CD14-positive monocyte (primary cell): ENCODE results near the gene ZNF687. TPM values are rescaled to one million over a fixed set of nuclear protein-coding genes. Genes with fewer than 3 reads are reported as not detected.

ENCODE experiments used
- DNase-seq, 3 donors: peaks; one replicate each; pipeline ENCODE4 v3.0.0-alpha.2; 2011 to 2022
- H2AFZ ChIP-seq: 2 replicates; pipeline ENCODE4 v1.6.0; 2012; ENCODE audit warnings: mild to moderate bottlenecking, low read depth, low read length, inconsistent platforms; ENCODE audit not compliant: insufficient read depth, poor library complexity, severe bottlenecking
- H3K27ac ChIP-seq, 2 donors: 1 replicate in 1 of 2; 2 replicates in 1 of 2; pipeline ENCODE4 v1.5.1; 2012 to 2013; ENCODE audit warnings: low read length in 2 of 2, control low read depth in 1 of 2, inconsistent platforms in 1 of 2, low read depth in 1 of 2, mild to moderate bottlenecking in 1 of 2
- H3K27me3 ChIP-seq, 2 donors: one replicate each; pipeline versions ENCODE4 v1.6.0 to v1.6.1; 2011 to 2013; ENCODE audit warnings: low read length in 2 of 2; ENCODE audit not compliant: control insufficient read depth in 2 of 2, insufficient read depth in 2 of 2
- H3K36me3 ChIP-seq, 2 donors: replicated peaks in 1 of 2; 1 replicate in 1 of 2; 2 replicates in 1 of 2; pipeline versions ENCODE4 v1.5.1 to v1.6.1; 2012 to 2013; ENCODE audit warnings: low read length in 2 of 2, control low read depth in 1 of 2, inconsistent platforms in 1 of 2, mild to moderate bottlenecking in 1 of 2; ENCODE audit not compliant: insufficient read depth in 2 of 2, control insufficient read depth in 1 of 2
- H3K4me1 ChIP-seq, 2 donors: 1 replicate in 1 of 2; 2 replicates in 1 of 2; pipeline versions ENCODE4 v1.5.1 to v1.6.1; 2012 to 2013; ENCODE audit warnings: low read length in 2 of 2, control low read depth in 1 of 2, inconsistent platforms in 1 of 2, mild to moderate bottlenecking in 1 of 2, moderate library complexity in 1 of 2; ENCODE audit not compliant: insufficient read depth in 2 of 2, control insufficient read depth in 1 of 2
- H3K4me2 ChIP-seq: replicated peaks from 2 replicates; pipeline ENCODE3; 2012; ENCODE audit warnings: low read length, moderate library complexity, mild to moderate bottlenecking; ENCODE audit not compliant: poor library complexity, severe bottlenecking; ENCODE audit errors: extremely low read depth
- H3K4me3 ChIP-seq, 3 experiments: fragments of 200-600 bp in 1 of 3; sonication (generic) in 1 of 3; replicated peaks in 1 of 3; 1 replicate in 2 of 3; 2 replicates in 1 of 3; pipeline ENCODE4 v1.5.1; 2011 to 2013; ENCODE audit warnings: low read length in 3 of 3, mild to moderate bottlenecking in 3 of 3, control low read depth in 2 of 3, low read depth in 2 of 3, inconsistent platforms in 1 of 3, moderate library complexity in 1 of 3
- H3K79me2 ChIP-seq: 2 replicates; pipeline ENCODE4 v1.6.0; 2012; ENCODE audit warnings: mild to moderate bottlenecking, control low read depth, inconsistent platforms, low read length, moderate library complexity; ENCODE audit not compliant: insufficient read depth
- H3K9ac ChIP-seq: 2 replicates; pipeline ENCODE4 v1.6.0; 2017; ENCODE audit warnings: low read length, mild to moderate bottlenecking; ENCODE audit not compliant: insufficient read depth, poor library complexity, severe bottlenecking
- H3K9me3 ChIP-seq, 2 donors: replicated peaks in 1 of 2; 1 replicate in 1 of 2; 2 replicates in 1 of 2; pipeline versions ENCODE4 v1.5.1 to v1.6.1; 2012 to 2013; ENCODE audit warnings: low read length in 2 of 2, control low read depth in 1 of 2; ENCODE audit not compliant: control insufficient read depth in 1 of 2, insufficient read depth in 1 of 2
- H4K20me1 ChIP-seq: 2 replicates; pipeline ENCODE4 v1.6.0; 2012; ENCODE audit warnings: mild to moderate bottlenecking, low read length, control low read depth, moderate library complexity; ENCODE audit not compliant: insufficient read depth
- H3K27ac Mint-ChIP-seq, 7 donors: one replicate each; pipeline ENCODE4 v1.8.0; 2020; ENCODE audit warnings: mild to moderate bottlenecking in 7 of 7, mixed read lengths in 7 of 7, moderate library complexity in 6 of 7, inconsistent platforms in 2 of 7
- H3K27me3 Mint-ChIP-seq, 3 donors: one replicate each; pipeline ENCODE4 v1.8.0; 2021 to 2022; ENCODE audit warnings: low read depth in 3 of 3, mild to moderate bottlenecking in 3 of 3, mixed read lengths in 3 of 3, moderate library complexity in 3 of 3, inconsistent platforms in 1 of 3
- H3K36me3 Mint-ChIP-seq, 2 donors: one replicate each; pipeline ENCODE4 v1.8.0; 2020; ENCODE audit warnings: mixed read lengths in 2 of 2, inconsistent platforms in 1 of 2, mild to moderate bottlenecking in 1 of 2
- H3K4me1 Mint-ChIP-seq: one replicate; pipeline ENCODE4 v1.8.0; 2020; ENCODE audit warnings: mild to moderate bottlenecking, mixed read lengths
- H3K4me3 Mint-ChIP-seq, 2 donors: one replicate each; pipeline ENCODE4 v1.8.0; 2020; ENCODE audit warnings: mild to moderate bottlenecking in 2 of 2, mixed read lengths in 2 of 2, moderate library complexity in 1 of 2
- H3K9me3 Mint-ChIP-seq, 7 donors: one replicate each; pipeline ENCODE4 v1.8.0; 2020 to 2022; ENCODE audit warnings: mixed read lengths in 7 of 7, mild to moderate bottlenecking in 6 of 7, moderate library complexity in 6 of 7, inconsistent platforms in 2 of 7
- WGBS: methylation state at CpG from one replicate; pipeline ENCODE4 v1.1.5; 2013; ENCODE audit warnings: missing lambda C conversion rate; ENCODE audit not compliant: insufficient coverage; 5-methylcytosine and 5-hydroxymethylcytosine counted together
- intact Hi-C, 2 donors: fragments of 100-400 bp; cut with micrococcal nuclease; formaldehyde crosslinking; loops; one replicate each; pipeline versions ENCODE4 v1.15.0 to v1.15.1; 2023
- polyA plus RNA-seq, 3 donors: library from polyadenylated mRNA; depleted of rRNA in 1 of 3; unstranded in 2 of 3; stranded (reverse) in 1 of 3; fragments of 300-500 nt in 2 of 3; fragments of >200 nt in 1 of 3; fragmentation: Illumina TruSeq in 2 of 3; gene quantifications; 1 replicate in 2 of 3; 2 replicates in 1 of 3; pipeline ENCODE4 v1.2.3, GENCODE V29; 2012 to 2021
- TF ChIP-seq, protein P1 (sequence below): fragments of 200-600 bp; IDR thresholded peaks from one replicate; pipeline ENCODE4 v1.8.0; 2022; ENCODE audit warnings: antibody characterized with exemption, mild to moderate bottlenecking

The ZNF687 gene
- polyA plus RNA-seq, 3 donors = 1.3 to 26.5 (median 1.8) TPM

DNA sequence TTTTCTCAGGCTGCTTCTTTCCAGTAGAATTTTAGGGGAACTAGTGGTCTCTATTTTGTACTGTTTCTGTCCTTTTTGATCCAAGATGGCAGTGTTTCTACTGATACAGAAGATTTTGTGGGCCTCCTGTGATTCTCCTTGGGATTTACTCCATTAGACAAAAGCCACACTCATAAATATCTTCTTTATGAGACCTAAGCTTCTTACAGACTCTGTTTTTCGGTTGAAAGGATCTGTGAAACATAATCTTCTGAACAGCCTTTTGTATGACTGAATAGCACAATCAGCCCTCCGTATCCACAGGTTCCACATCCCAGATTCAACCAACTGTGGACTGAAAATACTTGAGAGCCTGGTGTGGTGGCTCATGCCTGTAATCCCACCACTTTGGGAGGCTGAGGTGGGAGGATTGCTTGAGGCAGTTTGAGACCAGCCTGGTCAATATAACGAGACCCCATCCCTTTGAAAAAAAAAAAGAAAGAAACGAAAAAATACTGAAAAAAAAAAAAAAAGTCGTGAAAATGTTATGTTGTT, 38.3 kb upstream of the ZNF687 start:
- no peaks in the 10 kb centered on the region for H3K27me3 ChIP-seq
- whole genome bisulfite sequencing = no CpG with 5 or more reads among the region's 5 CpGs
- intact Hi-C loops = no loop called here

DNA sequence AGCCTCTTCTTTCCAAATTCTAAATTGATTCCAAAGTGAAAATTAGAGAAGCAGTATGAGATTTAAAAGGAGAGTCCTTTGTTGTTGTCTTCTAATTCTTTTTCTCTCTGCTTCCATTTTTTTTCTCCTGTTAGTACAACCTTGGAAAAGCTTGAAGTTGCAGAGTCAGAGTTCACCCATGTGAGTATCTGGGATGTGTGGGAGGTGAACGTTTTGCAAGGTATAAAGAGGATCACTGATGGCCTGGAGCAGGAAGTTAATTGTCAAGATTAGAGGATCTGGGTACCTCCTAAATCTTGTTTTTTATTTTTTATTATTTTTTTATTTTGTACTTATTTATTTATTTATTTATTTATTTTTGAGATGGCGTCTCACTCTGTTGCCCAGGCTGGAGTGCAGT, 35.3 kb upstream of the ZNF687 start:
- H3K4me3 ChIP-seq = no peak overlapping the region
- no peaks in the 10 kb centered on the region for H3K79me2 ChIP-seq
- intact Hi-C loops = no loop called here
- no peak overlapping the region for H3K4me3 Mint-ChIP-seq
- no peaks in the 10 kb centered on the region for H4K20me1 ChIP-seq
- H3K4me2 ChIP-seq = no peak overlapping the region
- no peak overlapping the region for H3K27ac ChIP-seq
- TF ChIP-seq, protein P1, sequence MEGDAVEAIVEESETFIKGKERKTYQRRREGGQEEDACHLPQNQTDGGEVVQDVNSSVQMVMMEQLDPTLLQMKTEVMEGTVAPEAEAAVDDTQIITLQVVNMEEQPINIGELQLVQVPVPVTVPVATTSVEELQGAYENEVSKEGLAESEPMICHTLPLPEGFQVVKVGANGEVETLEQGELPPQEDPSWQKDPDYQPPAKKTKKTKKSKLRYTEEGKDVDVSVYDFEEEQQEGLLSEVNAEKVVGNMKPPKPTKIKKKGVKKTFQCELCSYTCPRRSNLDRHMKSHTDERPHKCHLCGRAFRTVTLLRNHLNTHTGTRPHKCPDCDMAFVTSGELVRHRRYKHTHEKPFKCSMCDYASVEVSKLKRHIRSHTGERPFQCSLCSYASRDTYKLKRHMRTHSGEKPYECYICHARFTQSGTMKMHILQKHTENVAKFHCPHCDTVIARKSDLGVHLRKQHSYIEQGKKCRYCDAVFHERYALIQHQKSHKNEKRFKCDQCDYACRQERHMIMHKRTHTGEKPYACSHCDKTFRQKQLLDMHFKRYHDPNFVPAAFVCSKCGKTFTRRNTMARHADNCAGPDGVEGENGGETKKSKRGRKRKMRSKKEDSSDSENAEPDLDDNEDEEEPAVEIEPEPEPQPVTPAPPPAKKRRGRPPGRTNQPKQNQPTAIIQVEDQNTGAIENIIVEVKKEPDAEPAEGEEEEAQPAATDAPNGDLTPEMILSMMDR = no peak
- no peaks in the 10 kb centered on the region for H3K9me3 ChIP-seq
- no peaks in the 10 kb centered on the region for H3K4me1 Mint-ChIP-seq
- H3K9ac ChIP-seq = no peak overlapping the region
- H3K4me1 ChIP-seq = no peaks in the 10 kb centered on the region
- H3K9me3 Mint-ChIP-seq = peaks cover 0 to 2% (median 0%) of the 10 kb centered on the region in 7 donors
- H3K36me3 Mint-ChIP-seq = peaks cover 68 to 84% of the 10 kb centered on the region in 2 donors
- no peaks in the 10 kb centered on the region for H3K27me3 Mint-ChIP-seq
- DNase-seq = no peak
- H3K27me3 ChIP-seq = no peaks in the 10 kb centered on the region
- H3K36me3 ChIP-seq = peaks cover 71 to 86% of the 10 kb centered on the region in 2 donors
- no peak overlapping the region for H2AFZ ChIP-seq
- H3K27ac Mint-ChIP-seq = peak overlapping the region in 1 of 7 donors; percentile 32
- 100% methylated on average over 1 of the region's 2 CpGs for WGBS

More for the DNA sequence above, 38.3 kb upstream of the ZNF687 start:
- no peak overlapping the region for H2AFZ ChIP-seq
- TF ChIP-seq, protein P1 = no peak
- no peaks in the 10 kb centered on the region for H3K4me1 Mint-ChIP-seq
- no peaks in the 10 kb centered on the region for H3K27me3 Mint-ChIP-seq
- no peak overlapping the region for H3K27ac Mint-ChIP-seq
- peaks cover 82 to 100% of the 10 kb centered on the region in 2 donors for H3K36me3 Mint-ChIP-seq
- H3K4me3 ChIP-seq = no peak overlapping the region
- H3K79me2 ChIP-seq = no peaks in the 10 kb centered on the region
- peaks cover 0 to 2% (median 0%) of the 10 kb centered on the region in 7 donors for H3K9me3 Mint-ChIP-seq
- H3K36me3 ChIP-seq = peaks cover 92 to 100% of the 10 kb centered on the region in 2 donors
- no peak overlapping the region for H3K27ac ChIP-seq
- no peak overlapping the region for H3K4me3 Mint-ChIP-seq
- no peak overlapping the region for H3K4me2 ChIP-seq
- H3K9ac ChIP-seq = no peak overlapping the region
- no peaks in the 10 kb centered on the region for H3K4me1 ChIP-seq
- H3K9me3 ChIP-seq = no peaks in the 10 kb centered on the region
- H4K20me1 ChIP-seq = no peaks in the 10 kb centered on the region
- no peak for DNase-seq
